ENCODE measurements around the gene IPCEF1. TPM values are rescaled to one million over a fixed set of nuclear protein-coding genes. Genes with fewer than 3 reads are reported as not detected.
"Not testable (repeated sequence)": the region's sequence is repeated elsewhere in the genome, so short reads cannot be mapped to it uniquely, and the experiment has no call there.

IPCEF1 gene
- total RNA-seq, 6 experiments from 2014 or later: 0.31 TPM; not detected in 5

GRCh38 chr6:154341336-154341735, 15.3 kb downstream of the IPCEF1 start:
- Mint-ChIP-seq H3K27me3 (ENCODE audit: insufficient read depth) (peaks cover 7% of the 10 kb centered on the region), H3K36me3 (ENCODE audit: low read depth) (no peaks in the 10 kb centered on the region), H3K4me1 (ENCODE audit: low read depth) (peaks cover 17% of the 10 kb centered on the region), H3K4me3 (no peak overlapping the region), H3K9me3 (no peaks in the 10 kb centered on the region), H3K27ac (no peak overlapping the region)
- no peak for DNase-seq
- TF ChIP-seq CTCF (IDR thresholded peaks at IDR 0.05): no peak

- no peak overlapping the region for H3K27ac Mint-ChIP-seq
- no peaks in the 10 kb centered on the region for H3K9me3 Mint-ChIP-seq
- no peak for TF ChIP-seq CTCF (IDR thresholded peaks at IDR 0.05)
- DNase-seq: no peak
- H3K36me3 Mint-ChIP-seq (ENCODE audit: low read depth): no peaks in the 10 kb centered on the region
- no peak overlapping the region for H3K4me3 Mint-ChIP-seq
- H3K4me1 Mint-ChIP-seq (ENCODE audit: low read depth): peaks cover 17% of the 10 kb centered on the region
- H3K27me3 Mint-ChIP-seq (ENCODE audit: insufficient read depth): peaks cover 6% of the 10 kb centered on the region
Measured at GRCh38 chr6:154337406-154338005, 19.1 kb downstream of the IPCEF1 start.

GRCh38 chr6:154334147-154334546, 22.5 kb downstream of the IPCEF1 start:
- not testable (repeated sequence) for H3K4me1 Mint-ChIP-seq (ENCODE audit: low read depth); H3K4me3 Mint-ChIP-seq; H3K27ac Mint-ChIP-seq; H3K9me3 Mint-ChIP-seq; DNase-seq; H3K36me3 Mint-ChIP-seq (ENCODE audit: low read depth)
- peaks cover 15% of the 10 kb centered on the region for H3K27me3 Mint-ChIP-seq (ENCODE audit: insufficient read depth)

GRCh38 chr6:154331750-154332149, 24.9 kb downstream of the IPCEF1 start:
- Mint-ChIP-seq H3K27ac (no peak overlapping the region), H3K9me3 (no peaks in the 10 kb centered on the region; the same call in 1 of the 2 replicates), H3K4me1 (ENCODE audit: low read depth) (no peaks in the 10 kb centered on the region), H3K36me3 (ENCODE audit: low read depth) (no peaks in the 10 kb centered on the region), H3K4me3 (no peak overlapping the region), H3K27me3 (ENCODE audit: insufficient read depth) (peaks cover 15% of the 10 kb centered on the region)
- TF ChIP-seq CTCF (IDR thresholded peaks at IDR 0.05): no peak
- no peak for DNase-seq

GRCh38 chr6:154329350-154330170, 27.0 kb downstream of the IPCEF1 start:
- Mint-ChIP-seq H3K27ac (no peak overlapping the region), H3K27me3 (ENCODE audit: insufficient read depth) (peaks cover 15% of the 10 kb centered on the region), H3K36me3 (ENCODE audit: low read depth) (no peaks in the 10 kb centered on the region), H3K9me3 (no peaks in the 10 kb centered on the region; the same call in 1 of the 2 replicates), H3K4me1 (ENCODE audit: low read depth) (no peaks in the 10 kb centered on the region), H3K4me3 (peak overlapping the region; percentile 42)
- DNase-seq: no peak
- TF ChIP-seq CTCF (IDR thresholded peaks at IDR 0.05): no peak

- not testable (repeated sequence) for DNase-seq; H3K4me3 Mint-ChIP-seq; H3K36me3 Mint-ChIP-seq (ENCODE audit: low read depth); H3K4me1 Mint-ChIP-seq (ENCODE audit: low read depth); H3K27ac Mint-ChIP-seq; H3K9me3 Mint-ChIP-seq
- H3K27me3 Mint-ChIP-seq (ENCODE audit: insufficient read depth): peaks cover 11% of the 10 kb centered on the region
Measured at GRCh38 chr6:154327313-154327712, 29.3 kb downstream of the IPCEF1 start.
